ENCODE results near the gene SMAD9.

SMAD9 gene

GRCh38 chr13:36919833-36920615 is at the start of gene SMAD9:
Gene SMAD9 (minus strand): TSS chr13:36920238. CDS start chr13:36879689, 40,549 bp downstream.
- no peak for DNase-seq (ENCODE audit: low read depth)

- DNase-seq (ENCODE audit: low read depth), result no peak
Observed at GRCh38 chr13:36966404-36966803, 46.4 kb upstream of the SMAD9 start.

DNA sequence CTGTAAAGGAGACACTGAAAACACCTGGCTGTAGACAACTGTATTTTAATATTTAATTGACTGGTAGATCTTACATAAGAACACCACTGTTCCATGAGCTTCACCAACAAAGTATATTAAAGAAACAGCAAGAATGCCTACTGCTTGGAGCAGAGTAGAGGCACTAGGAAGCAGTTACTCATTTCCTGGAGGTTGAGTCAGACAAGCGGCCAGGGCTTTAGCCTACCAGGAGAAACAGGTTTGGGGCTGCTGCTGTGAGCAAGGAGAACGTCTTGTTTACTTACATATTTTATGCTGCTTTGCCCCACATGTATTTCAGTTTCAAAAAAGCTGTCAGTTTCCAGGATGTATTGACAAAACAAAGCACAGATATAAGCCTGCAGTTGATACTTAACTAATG is 45.7 kb upstream of the SMAD9 start:
- no peak for DNase-seq (ENCODE audit: low read depth)

DNA sequence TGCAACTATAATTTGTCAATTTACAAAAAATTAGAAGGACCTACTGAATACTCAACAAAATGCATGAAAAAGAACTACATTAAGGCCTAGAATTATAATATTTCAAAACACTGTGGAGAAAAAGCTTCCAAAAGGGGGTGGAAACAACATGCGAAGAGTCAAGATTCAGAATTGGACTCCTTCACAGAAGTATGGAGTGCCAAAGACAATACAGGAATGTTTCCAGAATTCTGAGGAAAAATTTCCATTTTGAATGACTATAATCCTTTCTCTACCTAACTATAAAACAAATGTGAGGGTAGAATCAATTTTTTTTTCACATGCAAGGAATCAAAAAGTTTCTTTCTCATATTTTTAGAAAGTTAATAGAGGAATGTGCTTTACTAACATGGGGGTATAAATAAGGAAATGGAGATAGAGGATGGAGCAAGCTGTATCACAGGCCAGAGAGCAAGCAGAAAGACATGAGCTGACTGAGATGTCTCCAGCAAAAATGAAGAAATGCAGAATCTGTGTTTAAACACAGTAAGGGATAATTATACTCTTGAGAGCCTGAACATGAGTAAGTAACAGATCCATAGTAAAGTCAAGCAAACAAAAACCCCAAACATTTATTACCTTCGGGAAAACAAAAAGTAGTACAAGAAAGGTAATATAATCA is 39.5 kb upstream of the SMAD9 start:
- no peak for DNase-seq (ENCODE audit: low read depth)

DNA sequence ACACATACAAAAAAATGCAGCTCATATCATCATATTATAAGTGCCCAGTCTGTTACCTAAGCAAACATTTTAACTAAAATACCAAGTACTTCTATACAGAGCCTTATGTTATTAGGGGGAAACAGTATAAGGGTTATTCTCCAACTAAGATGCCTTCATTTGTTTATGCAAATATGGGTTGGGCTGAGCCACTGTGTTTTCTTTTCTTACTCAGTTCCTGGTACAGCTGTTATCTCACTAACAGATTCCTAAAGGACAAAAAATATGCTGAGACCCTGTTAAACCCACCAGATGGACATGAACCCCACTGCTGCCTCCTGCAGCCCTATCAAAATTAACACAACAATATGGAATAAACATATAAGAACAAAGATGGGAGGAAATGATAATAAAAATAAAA is 34.5 kb upstream of the SMAD9 start:
- no peak for DNase-seq (ENCODE audit: low read depth)

DNA sequence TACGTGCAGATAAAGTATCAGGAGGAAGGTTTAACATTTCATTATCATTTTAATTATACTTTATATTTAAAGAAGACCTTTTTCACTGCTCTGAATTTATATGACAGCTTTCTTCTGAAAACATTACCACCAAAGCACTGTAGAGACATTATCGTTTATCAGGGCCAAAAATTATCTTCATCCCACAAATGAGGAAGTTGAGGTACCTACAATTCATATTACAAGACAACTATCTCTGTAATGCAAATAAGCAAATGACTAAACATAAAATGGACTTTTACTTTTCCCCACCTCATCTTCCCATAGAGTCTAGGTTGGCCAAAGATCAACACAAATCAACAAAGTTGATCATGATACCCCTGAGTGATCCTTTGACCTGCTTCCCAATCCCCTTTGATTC is 30.9 kb upstream of the SMAD9 start:
- DNase-seq (ENCODE audit: low read depth), result no peak

DNA sequence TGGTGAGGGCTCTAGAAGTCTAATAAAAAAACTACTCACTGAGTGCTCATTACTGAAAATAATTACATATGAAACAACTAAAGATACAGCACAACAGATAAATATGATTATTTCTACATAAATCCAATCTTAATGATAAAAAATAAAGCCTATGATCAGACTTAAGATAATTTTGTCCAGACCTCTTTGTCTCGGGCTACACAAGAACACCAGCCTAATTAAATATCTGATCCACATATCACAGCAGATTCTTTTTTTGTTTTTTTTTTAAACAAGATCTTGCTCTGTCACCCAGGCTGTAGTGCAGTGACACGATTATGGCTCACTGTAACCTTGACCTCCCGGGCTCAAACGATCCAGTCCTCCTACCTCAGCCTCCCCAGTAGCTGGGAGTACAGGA is 30.3 kb upstream of the SMAD9 start:
- DNase-seq (ENCODE audit: low read depth), result no peak

GRCh38 chr13:36945078-36945477 is 25.0 kb upstream of the SMAD9 start:
- DNase-seq (ENCODE audit: low read depth), result no peak

DNA sequence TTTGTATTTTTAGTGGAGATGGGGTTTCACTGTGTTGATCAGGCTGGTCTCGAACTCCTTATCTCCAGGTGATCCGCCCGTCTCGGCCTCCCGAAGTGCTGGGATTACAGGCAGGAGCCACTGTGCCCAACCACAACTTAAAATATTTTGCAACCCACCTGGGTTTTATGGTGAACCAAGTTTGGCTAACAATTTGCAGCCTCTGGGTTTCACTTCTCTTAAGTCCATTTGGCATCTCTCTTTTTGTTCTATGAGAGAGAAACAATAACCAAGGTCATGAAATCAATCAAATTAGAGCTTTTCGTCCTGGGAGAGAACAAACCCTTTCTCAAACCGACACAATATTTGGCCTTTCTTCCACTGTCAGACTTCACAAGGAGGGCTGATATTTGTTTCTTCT is 5.6 kb upstream of the SMAD9 start:
- DNase-seq (ENCODE audit: low read depth), result no peak

- DNase-seq (ENCODE audit: low read depth), result no peak
Observed at GRCh38 chr13:36924001-36924400, 4.0 kb upstream of the SMAD9 start.

GRCh38 chr13:36921631-36922301 is 1.7 kb upstream of the SMAD9 start:
- DNase-seq (ENCODE audit: low read depth), result no peak

DNA sequence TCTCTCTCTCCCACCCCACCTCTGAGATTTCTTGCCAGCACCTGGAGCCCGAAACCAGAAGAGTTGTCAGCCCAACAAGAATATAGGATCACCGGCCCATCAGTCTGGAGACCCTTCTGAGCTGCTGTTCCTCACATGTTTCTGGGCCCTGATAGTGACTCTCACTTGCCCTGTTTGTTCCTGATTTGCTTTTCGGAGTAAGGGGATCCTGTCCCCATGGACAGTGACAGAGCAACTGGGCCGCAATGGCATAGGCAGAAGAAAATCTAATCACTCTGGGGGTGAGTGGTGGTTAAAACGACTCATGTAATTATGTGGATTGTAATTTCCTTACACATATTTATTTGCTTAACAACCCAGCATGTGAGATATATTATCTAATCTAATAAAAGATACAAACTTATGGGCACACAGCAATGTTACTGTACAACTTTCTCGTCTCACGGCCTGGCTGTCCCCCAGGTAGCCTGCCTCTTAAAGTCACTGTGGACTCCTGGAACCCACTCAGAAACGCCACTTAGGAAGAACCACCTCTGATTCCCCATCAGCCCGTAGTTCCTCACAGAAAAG is 663 bp upstream of the SMAD9 start:
- no peak for DNase-seq (ENCODE audit: low read depth)

DNA sequence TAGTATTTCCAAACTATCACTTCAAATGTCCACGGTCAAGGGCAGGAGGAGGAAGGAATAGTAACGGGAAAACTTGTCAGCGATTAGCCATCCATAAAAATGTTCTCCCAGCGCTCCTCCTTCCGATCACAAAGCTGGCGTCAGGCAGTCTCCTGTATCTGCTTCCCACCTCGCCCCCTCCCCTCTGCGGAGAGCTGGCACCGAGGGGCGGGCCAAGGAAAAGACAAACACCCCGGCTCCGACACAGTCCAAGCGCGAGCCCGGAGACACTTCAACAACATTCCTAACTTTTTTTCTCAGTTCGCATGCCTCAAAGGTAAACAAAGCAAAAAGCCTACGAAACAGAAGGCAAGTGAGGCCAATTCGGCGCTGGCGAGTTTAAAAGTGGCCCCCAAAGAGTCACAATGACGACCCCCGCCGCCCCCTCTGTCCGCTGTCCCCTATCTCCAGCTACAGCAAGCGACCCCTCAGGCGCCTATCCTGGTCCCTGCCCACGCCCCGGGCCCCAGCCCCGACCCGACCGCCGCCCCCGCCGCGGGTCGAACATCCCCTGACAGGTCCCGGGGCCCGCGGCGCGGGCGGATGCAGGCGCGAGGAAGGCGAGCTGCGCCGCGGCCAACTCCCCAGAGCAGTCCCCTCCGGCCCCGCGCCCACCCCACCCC is 736 bp downstream of the SMAD9 start:
- DNase-seq (ENCODE audit: low read depth), result no peak

DNA sequence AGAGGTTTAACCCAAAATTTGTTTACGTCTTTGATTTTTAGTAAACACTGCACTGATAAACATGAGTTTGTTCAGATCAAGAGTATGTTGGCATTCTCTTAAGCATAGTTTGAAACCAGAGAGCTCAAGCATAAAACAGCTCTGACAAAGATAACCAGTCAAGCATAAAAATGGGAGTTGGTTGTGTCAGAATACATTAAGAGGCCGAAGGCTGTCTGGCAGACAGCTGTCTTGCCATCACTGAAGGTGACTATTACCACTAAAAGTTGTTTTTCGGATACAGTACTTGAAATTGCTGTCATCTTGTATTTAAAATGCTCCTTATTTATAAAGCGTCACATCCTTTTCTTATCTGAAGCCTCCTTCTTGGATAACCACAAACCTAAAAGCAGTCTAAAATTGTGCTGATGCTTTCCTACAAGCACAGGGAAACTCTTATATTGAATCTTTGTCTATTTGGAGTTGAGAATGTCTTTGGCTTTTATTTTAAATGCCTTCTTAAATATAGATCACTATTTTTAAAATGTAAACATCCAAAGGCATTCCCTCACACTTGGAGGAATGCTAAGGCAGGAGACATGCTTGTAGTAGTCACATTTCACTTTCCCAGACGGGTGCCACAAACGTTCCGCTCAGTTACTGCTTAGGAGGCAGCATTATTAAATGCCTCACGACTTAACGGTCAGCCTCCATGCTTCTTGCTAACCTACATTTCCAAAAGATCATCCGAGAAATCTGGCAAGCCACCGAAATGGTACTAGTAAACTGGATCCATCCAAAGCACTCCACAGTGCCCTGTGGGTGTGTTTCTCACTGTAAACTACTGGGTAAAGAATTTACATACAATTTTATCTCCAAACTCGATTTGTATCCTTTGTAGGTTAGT is 1.5 kb downstream of the SMAD9 start:
- no peak for DNase-seq (ENCODE audit: low read depth)

DNA sequence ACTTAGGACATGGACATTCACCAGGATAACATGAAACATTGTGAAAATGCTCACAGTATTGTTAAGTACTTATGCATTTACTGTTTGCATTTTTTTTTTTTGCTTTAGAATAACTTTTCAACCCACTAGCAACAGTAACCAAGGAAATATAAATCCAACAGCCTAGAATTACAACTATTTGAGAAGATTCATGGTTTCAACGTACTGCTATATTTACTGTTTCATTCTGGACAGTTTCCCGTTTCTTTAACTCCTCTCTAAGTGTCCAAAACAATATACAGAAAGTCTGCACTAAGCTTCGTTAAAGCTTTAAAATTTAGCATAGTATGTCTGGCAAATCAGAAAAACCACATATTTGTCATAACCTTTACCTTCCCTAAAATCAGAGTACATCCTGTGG is 2.7 kb downstream of the SMAD9 start:
- DNase-seq (ENCODE audit: low read depth), result no peak

DNA sequence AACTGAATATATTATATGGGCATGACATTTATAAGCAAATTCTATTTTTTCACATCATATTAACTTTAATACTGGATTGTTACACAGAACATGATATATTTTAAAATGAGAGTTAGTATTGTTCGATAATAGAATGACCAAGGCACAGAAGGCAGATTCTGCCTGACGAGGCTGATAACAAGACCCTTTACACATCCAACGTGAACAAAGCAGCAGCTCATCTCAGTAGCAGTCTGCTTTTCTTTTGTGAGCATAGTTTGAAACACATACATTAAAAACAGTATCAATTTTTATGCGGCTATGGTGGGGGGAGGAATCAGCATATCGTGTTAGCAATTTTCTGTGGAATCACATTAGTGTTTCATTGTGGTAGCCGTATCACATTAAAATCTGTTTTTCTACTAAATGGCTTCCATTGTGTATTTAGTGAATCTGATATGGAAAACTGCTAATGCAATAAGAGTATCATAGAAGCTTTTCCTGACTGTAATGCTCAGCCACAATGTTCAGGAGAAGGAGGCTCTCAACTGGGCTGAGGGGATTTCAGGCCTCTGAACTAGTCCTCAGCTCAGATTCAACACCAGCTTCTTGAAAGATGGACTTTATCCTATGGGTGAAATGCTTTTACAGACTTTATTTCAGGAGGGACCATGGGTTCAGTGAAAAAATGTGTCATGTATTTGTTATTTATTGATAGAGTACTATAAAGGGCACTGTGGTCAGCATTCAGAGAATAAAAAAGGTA is 4.0 kb downstream of the SMAD9 start:
- DNase-seq (ENCODE audit: low read depth), result no peak

DNA sequence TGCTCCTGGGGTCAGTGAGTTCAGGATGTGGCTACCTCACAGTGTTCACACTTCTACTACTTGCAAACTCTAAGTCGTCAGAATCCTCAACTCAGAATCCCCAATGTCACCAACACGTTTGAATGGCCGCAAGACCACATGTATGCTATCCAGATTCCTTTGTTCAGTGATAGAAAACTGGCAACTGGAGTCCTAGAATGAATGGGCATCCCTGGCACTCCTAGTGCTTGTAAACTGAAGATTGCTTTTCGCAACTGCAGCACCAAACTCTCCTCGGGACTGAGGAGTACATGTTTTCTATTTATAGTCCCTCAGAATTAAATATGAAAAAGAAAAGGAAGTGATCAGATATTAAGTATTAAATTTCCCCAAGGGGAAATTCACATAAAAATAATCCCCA is 4.9 kb downstream of the SMAD9 start:
- no peak for DNase-seq (ENCODE audit: low read depth)

DNA sequence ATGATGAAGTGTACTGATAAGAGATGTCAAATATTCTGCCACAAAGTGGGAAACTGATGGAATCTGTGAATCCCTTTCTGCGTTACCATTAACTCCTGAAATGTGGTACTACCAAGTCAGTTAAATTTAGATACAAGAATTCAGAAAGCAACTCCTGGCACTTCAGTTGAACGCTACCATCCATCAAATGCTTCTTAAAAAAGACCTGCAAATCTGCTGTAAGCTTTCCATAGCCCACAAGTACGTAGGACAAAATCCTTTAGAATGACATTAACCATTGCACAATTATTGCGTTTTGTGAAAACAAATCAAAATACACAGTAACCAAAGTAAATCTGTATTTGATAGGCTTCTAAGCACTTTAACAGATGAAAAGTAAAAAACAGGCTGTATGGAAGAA is 5.4 kb downstream of the SMAD9 start:
- no peak for DNase-seq (ENCODE audit: low read depth)

DNA sequence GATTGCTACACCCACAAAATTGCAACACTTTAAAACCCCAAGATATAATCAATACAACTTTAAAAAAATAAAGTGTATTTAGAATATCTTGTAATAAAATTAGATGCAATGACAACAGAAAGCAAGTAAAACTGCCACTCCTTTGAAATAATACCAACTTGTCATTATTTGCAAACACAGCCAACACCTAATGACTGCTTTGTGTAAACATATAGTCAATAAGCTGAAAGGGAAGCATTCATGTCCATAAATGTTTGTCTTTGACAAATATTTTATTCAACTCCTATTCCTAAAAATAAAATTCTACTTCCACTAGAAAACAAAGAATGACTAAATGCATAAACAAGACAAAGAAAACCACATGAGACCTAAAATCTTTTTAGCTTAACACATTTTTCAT is 6.6 kb downstream of the SMAD9 start:
- DNase-seq (ENCODE audit: low read depth), result no peak

- DNase-seq (ENCODE audit: low read depth), result no peak
Observed at GRCh38 chr13:36912973-36913372, 7.1 kb downstream of the SMAD9 start.

- DNase-seq (ENCODE audit: low read depth), result no peak
Observed at GRCh38 chr13:36912369-36912768, 7.7 kb downstream of the SMAD9 start.

Measured in stimulated activated CD8-positive, alpha-beta memory T cell treated with anti-CD3 and anti-CD28 coated beads, Interleukin-12 subunit alpha, Interleukin-12 subunit beta, amount 100 ng/mL, for 4 hours (primary cell).